IPS-20b (cell line): ENCODE data around the gene RFX3.

Experiments used
- H3K27ac ChIP-seq: one replicate; pipeline ENCODE4 v1.5.1; 2013; ENCODE audit warnings: low read length
- H3K27me3 ChIP-seq: 2 replicates; pipeline ENCODE4 v1.6.1; 2013; ENCODE audit warnings: mild to moderate bottlenecking, low read length, inconsistent platforms; ENCODE audit not compliant: insufficient read depth
- H3K36me3 ChIP-seq: 2 replicates; pipeline ENCODE4 v1.6.1; 2013; ENCODE audit warnings: low read depth, mild to moderate bottlenecking, inconsistent platforms, low read length, moderate library complexity; ENCODE audit not compliant: insufficient read depth
- H3K4me1 ChIP-seq: 2 replicates; pipeline ENCODE4 v1.6.1; 2013; ENCODE audit warnings: mild to moderate bottlenecking, control low read depth, inconsistent platforms, low read length, moderate library complexity; ENCODE audit not compliant: insufficient read depth
- H3K4me3 ChIP-seq: 2 replicates; pipeline ENCODE4 v1.5.1; 2013; ENCODE audit warnings: mild to moderate bottlenecking, low read length, inconsistent platforms
- H3K9ac ChIP-seq: 2 replicates; pipeline ENCODE4 v1.6.1; 2013; ENCODE audit warnings: low read depth, mild to moderate bottlenecking, inconsistent platforms, low read length, moderate library complexity
- H3K9me3 ChIP-seq: 2 replicates; pipeline ENCODE4 v1.6.1; 2013; ENCODE audit warnings: mild to moderate bottlenecking, low read depth, low read length, inconsistent platforms; ENCODE audit not compliant: insufficient read depth

Gene RFX3

GRCh38 chr9:3525836-3526164 is at the start of gene RFX3:
TSS of gene RFX3 (minus strand) at chr9:3526001. CDS start at chr9:3395588, 130,413 bp downstream.
- peaks cover 21% of the 10 kb centered on the region for H3K4me1 ChIP-seq
- H3K36me3 ChIP-seq, result peaks cover 9% of the 10 kb centered on the region; the same call in 1 of the 2 replicates
- H3K4me3 ChIP-seq, result peak within 1 kb of the TSS; percentile 76
- H3K9me3 ChIP-seq, result no peaks in the 10 kb centered on the region
- peak within 1 kb of the TSS; percentile 100 for H3K9ac ChIP-seq
- H3K27ac ChIP-seq, result peak within 1 kb of the TSS; percentile 85
- H3K27me3 ChIP-seq, result no peaks in the 10 kb centered on the region

DNA sequence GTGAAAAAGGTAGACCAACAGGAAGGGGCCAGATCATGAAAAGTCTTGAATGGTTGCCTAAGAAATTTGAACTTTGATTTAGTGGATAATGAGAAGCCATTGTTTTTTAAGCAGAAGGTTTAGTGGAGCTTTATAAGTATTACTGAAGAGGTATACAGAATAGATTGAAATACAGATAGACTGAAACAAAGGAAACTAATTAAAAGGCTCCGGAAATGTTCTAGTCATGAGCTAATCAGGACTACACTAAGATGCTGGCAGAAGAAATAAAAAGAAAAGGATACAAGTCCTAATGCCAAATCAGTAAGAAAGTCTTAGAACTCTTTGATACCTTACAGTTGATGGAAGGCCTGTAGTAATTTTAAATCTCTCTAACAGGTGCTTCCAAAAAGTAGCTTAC is 45.7 kb upstream of the RFX3 start:
- H3K9ac ChIP-seq, result no peak overlapping the region
- H3K36me3 ChIP-seq, result no peaks in the 10 kb centered on the region
- no peak overlapping the region for H3K27ac ChIP-seq
- H3K9me3 ChIP-seq, result no peaks in the 10 kb centered on the region
- no peaks in the 10 kb centered on the region for H3K4me1 ChIP-seq
- no peak overlapping the region for H3K4me3 ChIP-seq
- H3K27me3 ChIP-seq, result no peaks in the 10 kb centered on the region

GRCh38 chr9:3569529-3569928 is 43.7 kb upstream of the RFX3 start:
- H3K27ac ChIP-seq, result no peak overlapping the region

GRCh38 chr9:3567988-3568387 is 42.2 kb upstream of the RFX3 start:
- Histone ChIP-seq H3K4me1 (no peaks in the 10 kb centered on the region), H3K9ac (no peak overlapping the region), H3K4me3 (no peak overlapping the region), H3K27ac (no peak overlapping the region), H3K9me3 (no peaks in the 10 kb centered on the region), H3K36me3 (no peaks in the 10 kb centered on the region), H3K27me3 (no peaks in the 10 kb centered on the region)

More at GRCh38 chr9:3569529-3569928, 43.7 kb upstream of the RFX3 start:
- Histone ChIP-seq H3K4me1 (no peaks in the 10 kb centered on the region), H3K9ac (no peak overlapping the region), H3K36me3 (no peaks in the 10 kb centered on the region), H3K27me3 (no peaks in the 10 kb centered on the region), H3K9me3 (no peaks in the 10 kb centered on the region), H3K4me3 (no peak overlapping the region)

DNA sequence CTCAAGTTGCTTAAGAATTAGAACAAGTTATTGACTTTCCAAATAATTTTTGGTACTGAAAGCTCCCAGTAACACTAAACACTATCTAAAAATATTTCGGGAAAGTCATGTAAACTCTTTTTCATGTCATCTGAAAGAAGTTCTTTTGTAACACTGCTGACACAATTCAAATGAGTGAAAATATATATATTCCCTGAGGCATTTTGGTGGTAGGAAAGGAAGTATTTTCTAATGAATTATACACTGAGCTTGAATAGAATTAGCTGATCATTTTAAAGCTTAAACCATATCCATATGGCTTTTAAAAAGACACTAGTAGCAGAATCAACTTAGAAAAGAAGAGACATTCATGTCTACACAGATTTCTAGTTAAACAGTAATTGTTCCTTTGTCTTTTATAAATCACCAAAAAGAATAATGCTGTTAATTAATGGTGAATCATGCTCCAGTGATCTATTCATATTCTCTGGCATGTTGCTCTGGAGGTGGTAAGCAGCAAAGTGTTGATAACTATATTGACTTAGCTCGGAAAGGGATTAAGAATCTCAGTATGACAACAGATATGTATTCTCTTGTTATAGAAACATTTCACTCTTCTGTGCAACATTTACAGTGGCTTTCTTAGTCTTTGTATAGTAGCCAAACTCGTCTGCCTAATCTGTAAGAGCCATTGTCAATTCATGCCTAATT is 27.4 kb upstream of the RFX3 start:
- Histone ChIP-seq H3K4me3 (no peak overlapping the region), H3K9ac (no peak overlapping the region), H3K27me3 (no peaks in the 10 kb centered on the region), H3K36me3 (no peaks in the 10 kb centered on the region), H3K9me3 (no peaks in the 10 kb centered on the region), H3K4me1 (no peaks in the 10 kb centered on the region), H3K27ac (no peak overlapping the region)

DNA sequence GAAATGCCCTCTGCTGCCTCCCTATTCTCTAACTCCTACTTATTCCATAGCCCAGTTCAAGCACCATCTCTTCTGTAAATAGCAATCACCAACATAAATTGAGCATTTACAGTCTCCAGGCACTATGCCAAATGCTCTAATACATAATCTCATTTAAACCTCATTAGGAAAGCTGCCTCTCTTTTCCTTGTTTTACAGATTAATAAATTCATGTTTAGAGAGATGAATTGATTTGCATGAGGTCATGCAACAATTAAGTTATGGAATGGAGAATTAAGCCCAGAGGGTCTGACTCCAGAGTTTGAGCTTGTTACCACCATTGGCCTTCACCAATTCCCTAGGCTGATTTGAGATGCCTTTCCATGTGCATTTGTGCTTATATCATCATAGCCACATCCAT is 23.4 kb upstream of the RFX3 start:
- H3K4me1 ChIP-seq, result no peaks in the 10 kb centered on the region
- H3K27me3 ChIP-seq, result no peaks in the 10 kb centered on the region
- no peak overlapping the region for H3K4me3 ChIP-seq
- no peak overlapping the region for H3K27ac ChIP-seq
- H3K36me3 ChIP-seq, result no peaks in the 10 kb centered on the region
- H3K9me3 ChIP-seq, result no peaks in the 10 kb centered on the region
- H3K9ac ChIP-seq, result no peak overlapping the region

DNA sequence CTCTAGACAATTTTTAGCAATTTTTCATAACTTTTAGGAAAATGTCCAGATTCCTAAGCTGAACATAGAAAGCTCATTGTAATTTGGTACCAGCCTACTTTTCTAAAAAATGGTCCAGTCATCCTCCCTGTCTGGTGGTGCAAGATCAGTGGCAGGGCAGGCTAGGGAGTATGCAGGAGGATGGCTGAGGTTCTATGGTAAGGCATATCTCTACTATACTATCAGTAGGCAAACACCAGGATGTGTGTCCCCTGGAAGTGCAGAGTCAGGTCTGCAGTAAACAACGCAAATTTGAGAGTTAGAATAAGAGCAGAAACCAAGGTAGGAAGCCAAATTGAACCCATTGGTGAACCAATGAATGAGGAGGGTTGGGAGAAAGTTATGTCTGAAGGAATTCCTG is 22.8 kb upstream of the RFX3 start:
- H3K4me3 ChIP-seq, result no peak overlapping the region
- H3K9me3 ChIP-seq, result no peaks in the 10 kb centered on the region
- H3K27me3 ChIP-seq, result no peaks in the 10 kb centered on the region
- H3K36me3 ChIP-seq, result no peaks in the 10 kb centered on the region
- H3K27ac ChIP-seq, result no peak overlapping the region
- H3K9ac ChIP-seq, result no peak overlapping the region
- no peaks in the 10 kb centered on the region for H3K4me1 ChIP-seq

DNA sequence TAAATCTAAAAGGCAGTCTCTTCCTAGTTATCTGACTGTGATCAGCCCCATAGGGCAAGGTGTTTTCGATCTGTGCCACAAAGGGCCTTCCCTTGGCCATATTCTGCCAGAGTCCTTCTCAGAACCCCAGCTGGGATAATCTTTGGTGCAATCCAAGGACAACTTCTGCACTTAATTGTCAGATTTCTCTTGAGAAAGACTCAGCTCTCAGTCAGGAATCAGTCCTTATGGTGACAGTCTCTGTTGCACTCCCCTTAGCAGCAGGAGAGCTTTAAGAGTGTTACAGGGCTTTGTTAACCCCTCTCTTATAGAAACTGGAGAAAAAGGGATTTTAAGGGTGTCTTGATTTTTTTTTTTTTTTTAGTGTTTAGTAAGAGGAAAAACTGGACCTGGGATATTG is 15.4 kb upstream of the RFX3 start:
- Histone ChIP-seq H3K4me1 (0 out of 2 replicates have a peak, but pooled peaks cover under 1% of the 10 kb centered on the region), H3K36me3 (no peaks in the 10 kb centered on the region), H3K9ac (no peak overlapping the region), H3K27ac (no peak overlapping the region), H3K4me3 (no peak overlapping the region), H3K9me3 (no peaks in the 10 kb centered on the region), H3K27me3 (no peaks in the 10 kb centered on the region)

GRCh38 chr9:3534614-3535404 is 9.0 kb upstream of the RFX3 start:
- no peak overlapping the region for H3K4me3 ChIP-seq
- H3K27ac ChIP-seq, result no peak overlapping the region
- H3K4me1 ChIP-seq, result 0 out of 2 replicates have a peak, but pooled peaks cover 3% of the 10 kb centered on the region
- no peaks in the 10 kb centered on the region for H3K27me3 ChIP-seq
- no peaks in the 10 kb centered on the region for H3K9me3 ChIP-seq
- H3K9ac ChIP-seq, result no peak overlapping the region
- peaks cover 1% of the 10 kb centered on the region; the same call in 1 of the 2 replicates for H3K36me3 ChIP-seq

DNA sequence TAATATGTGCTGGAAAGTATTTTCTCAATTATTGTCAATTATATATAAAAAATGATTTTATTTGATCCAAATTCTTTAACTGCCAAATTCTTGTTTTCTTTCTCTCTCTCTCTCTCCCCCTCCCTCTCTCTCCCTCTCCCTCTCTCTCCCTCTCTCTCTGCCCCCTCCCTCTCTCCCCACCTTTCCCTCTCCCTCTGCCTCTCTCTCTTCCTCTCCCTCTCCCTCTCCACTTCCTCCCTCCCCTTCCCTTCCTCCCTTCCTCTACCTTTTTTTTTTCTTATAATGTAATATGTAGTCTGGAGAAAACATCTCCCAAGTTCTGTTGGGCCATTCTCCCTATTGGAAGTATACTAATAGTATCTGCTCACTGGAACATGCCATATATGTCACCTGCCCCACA is 6.4 kb upstream of the RFX3 start:
- Histone ChIP-seq H3K9ac (no peak overlapping the region), H3K9me3 (no peaks in the 10 kb centered on the region), H3K4me3 (no peak overlapping the region), H3K4me1 (peaks cover 19% of the 10 kb centered on the region), H3K27ac (no peak overlapping the region), H3K36me3 (peaks cover 9% of the 10 kb centered on the region), H3K27me3 (no peaks in the 10 kb centered on the region)

- no peak overlapping the region for H3K27ac ChIP-seq
- H3K9ac ChIP-seq, result no peak overlapping the region
- peaks cover 18% of the 10 kb centered on the region for H3K4me1 ChIP-seq
- H3K36me3 ChIP-seq, result peaks cover 9% of the 10 kb centered on the region
- no peaks in the 10 kb centered on the region for H3K9me3 ChIP-seq
- H3K4me3 ChIP-seq, result peak overlapping the region; percentile 76
- H3K27me3 ChIP-seq, result no peaks in the 10 kb centered on the region
Measured at GRCh38 chr9:3528451-3528850, 2.6 kb upstream of the RFX3 start.
